ENCODE measurements around the gene COQ5.
"Not testable (repeated sequence)": the region's sequence is repeated elsewhere in the genome, so short reads cannot be mapped to it uniquely, and the experiment has no call there.

COQ5 gene, protein sequence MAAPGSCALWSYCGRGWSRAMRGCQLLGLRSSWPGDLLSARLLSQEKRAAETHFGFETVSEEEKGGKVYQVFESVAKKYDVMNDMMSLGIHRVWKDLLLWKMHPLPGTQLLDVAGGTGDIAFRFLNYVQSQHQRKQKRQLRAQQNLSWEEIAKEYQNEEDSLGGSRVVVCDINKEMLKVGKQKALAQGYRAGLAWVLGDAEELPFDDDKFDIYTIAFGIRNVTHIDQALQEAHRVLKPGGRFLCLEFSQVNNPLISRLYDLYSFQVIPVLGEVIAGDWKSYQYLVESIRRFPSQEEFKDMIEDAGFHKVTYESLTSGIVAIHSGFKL

DNA sequence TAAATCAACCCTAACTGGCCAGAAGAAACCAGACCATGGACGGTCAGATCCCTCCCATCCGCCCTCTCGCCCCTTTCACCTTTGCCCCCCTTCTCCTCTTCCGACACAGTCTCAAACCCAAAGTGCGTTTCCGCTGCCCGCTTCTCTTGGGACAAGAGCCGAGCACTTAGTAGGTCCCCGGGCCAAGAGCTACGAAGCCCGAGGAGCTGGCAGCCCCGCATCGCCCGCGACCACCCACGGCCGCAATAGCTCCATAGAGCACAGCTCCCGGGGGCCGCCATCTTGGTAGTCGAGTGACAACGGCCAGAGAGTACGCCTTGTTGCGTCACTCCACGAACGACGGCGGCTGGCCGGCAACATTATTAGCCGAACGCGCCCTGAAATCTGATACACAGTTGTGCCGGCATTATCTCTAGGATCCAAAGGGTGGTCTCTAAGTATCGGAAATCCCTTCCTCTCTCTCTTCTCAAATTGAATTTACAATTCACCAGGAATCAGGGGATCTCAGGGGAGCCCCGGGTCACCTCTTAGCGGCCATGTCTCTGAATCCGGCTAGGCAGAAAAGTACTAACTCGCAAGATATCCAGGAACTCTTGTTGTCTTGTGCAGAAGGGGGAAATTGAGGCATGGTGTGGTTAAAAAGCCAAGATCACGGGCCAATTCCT is at the start of gene COQ5:
TSS of gene COQ5 (minus strand) at position 298 of the 665 bp plus-strand sequence. CDS start at position 281, 17 bp downstream.
- DNase-seq: peak; percentile 80 to 82

DNA sequence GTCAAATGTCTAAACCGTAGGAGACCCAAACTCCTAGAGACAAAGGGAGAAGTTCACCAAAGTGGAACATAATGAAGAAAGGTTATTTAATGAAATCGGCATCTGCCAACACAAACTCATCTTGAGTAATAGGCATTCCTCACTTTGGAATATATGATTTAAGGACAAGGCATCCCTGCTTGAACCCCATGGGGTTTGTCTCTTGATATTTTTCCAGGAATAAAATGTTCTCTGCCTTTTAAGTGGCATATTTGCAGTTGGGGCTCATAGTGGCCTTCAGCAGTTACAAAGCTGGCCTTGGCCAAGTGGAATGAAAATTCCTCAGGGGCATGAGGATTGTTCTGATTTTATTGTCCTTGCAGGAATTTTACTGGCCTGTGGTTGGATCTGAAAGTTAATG is 45.1 kb upstream of the COQ5 start:
- DNase-seq: no peak

DNA sequence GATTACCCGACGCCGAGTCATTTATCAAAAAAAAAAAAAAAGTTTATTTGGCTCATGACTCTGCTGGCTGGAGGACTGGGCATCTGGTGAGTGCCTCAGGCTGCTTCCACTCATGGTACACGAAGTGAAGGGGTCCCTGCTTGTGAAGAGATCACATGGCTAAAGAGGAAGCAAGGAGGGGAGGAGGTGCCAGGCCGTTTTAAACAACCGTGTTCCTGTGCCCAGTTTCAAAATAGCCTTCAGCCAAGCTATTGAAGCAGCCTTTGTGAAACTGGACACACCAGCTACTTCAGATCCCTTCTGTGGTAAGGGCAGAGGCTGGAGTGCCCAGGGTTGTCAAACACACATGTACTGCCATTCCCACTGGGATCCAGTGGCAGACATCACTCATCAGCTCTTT is 44.6 kb upstream of the COQ5 start:
- no peak for DNase-seq

DNA sequence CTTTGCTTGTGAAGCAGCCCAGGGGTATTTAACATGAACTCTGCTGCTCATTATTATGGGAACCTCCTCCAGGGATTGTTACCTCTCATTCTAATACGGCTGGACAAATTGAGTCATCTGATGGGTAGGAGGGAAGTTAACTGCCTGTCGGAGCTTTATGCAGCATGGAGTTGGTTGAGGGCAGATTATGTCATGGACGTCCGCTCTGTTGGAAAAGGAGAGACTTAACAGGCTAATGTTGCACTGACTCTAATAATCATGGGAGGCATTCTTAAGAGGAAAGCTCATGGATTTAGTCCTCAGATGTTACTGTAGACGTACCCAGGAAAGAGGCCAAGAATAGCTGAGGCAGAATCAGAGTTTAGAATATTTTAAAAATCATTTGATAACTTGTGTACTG is 42.3 kb upstream of the COQ5 start:
- no peak for DNase-seq

DNA sequence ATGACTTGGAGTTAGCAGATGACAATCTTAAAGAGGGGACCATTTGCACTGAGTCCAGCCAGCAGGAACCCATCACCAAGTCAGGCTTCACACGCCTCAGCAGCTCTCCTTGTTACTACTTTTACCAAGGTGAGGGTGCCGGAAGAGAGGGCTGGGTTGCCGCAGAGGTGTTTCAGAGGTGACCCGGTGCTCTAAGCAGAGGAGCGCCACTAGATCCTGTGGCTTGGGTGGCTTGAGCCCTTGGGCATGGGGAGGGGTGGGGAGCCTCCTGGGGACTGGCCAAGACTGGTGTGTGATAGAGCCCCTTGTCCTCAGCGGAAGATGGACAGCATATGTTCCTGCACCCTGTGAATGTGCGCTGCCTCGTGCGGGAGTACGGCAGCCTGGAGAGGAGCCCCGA is 34.5 kb upstream of the COQ5 start:
- no peak for DNase-seq

DNA sequence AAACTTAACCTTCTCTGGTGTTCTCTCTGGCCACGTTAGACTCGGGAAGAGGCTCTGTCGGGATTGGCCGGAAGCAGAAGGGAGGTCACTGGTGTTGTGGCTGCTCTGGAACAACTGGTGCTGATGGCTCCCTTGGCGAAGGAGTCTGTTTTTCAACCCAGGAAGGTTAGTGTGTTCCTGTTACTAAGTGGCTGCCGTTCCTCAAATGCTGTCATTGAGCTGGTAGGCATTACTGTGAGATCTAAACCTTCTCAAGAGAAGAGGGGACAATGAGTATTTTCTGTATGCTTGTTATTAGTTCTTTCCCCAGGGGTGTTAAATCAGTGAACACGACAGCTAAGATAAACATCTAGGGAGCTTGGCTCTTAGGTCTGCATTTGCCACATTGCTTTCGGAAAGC is 33.9 kb upstream of the COQ5 start:
- no peak for DNase-seq

DNA sequence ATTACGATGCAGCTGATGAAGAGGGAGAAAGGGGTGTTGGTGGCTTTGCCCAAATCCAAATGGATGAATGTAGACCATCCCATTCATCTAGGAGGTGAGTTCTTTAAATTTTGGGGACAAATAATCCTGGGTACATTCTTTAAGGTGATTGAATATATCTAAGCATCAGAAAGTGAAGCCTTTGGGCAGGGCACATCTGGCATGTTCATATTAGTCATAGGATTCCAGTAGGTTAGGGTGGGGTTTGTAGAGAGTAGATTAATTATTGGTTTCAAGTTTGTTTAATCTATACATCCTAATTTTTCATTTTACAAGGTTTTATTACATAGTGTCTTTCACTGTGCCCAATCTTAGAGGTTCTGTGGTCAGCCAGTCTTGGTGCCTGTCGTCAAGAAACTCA is 28.6 kb upstream of the COQ5 start:
- DNase-seq: no peak

DNA sequence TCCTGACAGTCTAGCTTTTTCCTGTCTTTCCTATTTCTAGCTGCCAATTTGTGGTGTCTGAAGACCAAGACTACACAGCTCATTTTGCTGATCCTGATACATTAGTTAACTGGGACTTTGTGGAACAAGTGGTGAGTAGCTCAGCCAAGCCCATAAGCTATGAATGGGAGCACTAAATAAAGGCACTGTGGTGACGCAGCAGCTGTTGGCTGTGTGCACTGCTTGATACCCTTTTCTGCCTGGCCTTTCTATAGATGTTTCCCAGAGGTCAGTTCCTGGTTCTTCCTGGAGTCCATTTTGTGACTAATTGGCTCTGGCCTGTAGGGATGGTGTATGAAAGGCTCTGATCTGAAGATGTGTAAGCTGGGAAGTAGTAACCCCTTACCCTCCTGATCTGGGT is 25.7 kb upstream of the COQ5 start:
- no peak for DNase-seq

DNA sequence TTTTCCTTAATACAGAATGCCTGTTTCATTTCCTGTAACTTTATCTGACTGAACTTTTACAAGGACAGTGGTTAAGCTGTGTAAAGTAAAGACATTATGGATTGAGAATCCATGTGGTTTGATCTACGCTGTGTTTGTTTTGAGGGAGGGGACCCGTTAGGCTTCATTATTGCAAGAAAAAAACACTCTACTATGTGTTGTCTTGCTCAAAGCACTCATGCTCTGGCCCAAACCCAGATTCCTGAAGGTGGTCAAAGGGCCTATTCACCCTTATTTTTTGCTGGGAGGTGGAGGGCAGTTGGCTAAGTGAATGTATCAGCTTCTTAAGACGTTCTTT is 17.1 kb upstream of the COQ5 start:
- no peak for DNase-seq

DNA sequence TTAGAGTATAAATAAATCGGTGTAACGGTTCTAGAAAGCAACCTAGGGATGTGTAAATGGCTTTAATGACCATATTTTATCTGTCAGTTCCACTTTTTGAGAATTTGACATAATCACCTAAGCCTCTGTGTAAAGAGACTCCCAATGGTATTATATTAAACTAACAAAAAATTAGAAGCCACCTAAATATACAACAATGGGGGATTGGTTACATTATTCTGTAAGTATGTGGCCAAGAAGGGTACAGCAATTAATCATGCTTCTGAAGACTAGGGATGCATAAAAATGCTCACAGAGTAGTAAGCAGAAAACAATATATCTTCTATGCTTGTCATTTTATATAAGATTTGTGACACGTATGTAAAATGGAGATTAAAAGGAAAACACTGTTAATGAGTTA is 15.7 kb upstream of the COQ5 start:
- no peak for DNase-seq

DNA sequence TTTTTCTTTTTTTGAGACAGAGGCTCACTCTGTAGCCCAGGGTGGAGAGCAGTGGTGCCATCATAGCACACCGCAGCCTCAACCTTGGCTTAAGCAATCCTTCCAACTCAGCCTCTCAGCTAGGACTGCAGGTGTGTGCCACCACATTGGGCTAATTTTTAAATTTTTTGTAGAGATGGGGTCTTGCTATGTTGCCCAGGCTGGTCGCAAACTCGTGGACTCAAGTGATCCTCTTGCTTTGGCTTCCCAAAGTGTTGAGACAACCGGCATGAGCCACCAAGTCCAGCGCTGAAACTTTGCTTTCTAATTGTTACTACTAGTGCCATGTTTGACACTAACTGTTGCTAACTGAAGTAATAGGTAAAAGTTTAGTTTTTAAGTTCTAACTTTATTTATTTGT is 13.2 kb upstream of the COQ5 start:
- no peak for DNase-seq

DNA sequence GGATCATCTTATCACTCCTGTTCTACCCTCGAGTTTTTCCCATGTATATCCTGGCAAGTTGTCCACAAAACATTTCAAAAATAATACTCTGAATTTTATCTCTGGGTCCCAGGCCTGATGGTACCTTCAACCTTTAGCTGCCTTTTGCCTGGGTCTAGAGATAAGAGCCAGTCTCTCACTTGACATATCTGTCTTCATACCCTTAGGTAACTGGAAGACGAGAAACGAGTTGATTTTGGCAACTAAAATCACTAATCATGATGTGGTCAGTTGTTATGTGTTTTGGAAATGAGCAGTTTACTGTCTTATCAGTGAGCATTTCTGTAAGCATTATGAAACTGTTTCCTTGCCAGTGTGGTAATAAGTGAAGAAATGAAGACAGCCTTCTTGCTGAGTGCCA is 11.5 kb upstream of the COQ5 start:
- DNase-seq: no peak

DNA sequence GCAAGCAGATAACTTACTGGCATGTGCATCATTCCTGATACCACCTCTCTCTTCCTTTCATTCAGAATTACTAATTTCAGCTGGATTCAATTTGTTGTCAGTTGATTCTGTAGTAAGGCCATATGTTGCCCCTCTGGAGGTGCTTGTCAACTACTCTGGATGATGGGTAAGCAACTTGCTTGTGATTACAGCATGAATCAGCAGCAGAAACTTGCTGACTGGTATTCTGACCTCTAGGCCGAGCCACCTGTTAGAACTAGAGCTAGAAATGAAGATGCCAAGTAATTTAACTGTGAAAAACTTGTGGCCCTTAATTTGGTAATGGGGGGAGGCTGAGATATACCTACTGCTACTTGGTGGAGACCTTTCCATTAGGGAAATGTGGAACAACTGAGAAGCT is 10.3 kb upstream of the COQ5 start:
- DNase-seq: no peak

DNA sequence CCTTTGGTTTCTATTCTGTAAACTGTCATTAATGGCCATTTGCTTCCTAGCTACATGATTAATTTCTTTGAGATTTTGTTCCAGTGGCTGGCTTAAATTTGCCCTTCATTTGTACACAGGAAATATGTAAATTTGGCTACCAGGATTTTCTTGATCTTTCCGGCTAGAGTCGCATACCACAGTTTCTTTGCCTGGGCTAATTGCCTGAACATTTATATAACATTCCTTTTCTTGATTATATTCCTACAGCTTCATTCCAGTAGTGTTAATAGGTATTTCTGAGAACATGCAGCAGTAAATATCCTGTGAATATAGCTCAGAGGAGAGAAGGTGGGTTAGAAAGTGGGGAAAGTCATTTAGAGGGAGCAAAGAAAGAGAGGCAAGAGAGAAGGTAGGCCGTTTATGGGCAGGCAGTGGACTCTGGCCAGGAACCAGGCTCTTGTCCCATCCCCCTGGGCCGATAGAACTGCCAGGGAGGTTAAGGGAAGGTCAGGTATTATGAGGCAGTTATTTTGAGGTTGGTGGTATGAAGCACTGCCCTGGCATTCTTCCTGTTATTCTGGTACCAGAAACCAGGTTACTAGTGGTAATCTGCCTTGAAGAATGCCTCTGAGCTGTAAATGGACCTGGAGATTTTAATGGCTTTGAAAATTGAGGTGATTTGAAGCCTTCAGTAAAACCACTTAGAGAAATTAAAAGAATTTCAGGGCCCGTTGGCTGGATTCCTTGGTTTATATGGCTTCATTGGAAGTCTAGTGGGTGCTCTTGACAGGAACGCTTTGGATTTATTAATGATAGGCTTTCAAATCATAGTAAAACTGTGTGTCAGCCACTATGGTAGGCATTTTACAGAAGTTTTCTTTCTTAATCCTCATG is 9.6 kb upstream of the COQ5 start:
- no peak for DNase-seq

DNA sequence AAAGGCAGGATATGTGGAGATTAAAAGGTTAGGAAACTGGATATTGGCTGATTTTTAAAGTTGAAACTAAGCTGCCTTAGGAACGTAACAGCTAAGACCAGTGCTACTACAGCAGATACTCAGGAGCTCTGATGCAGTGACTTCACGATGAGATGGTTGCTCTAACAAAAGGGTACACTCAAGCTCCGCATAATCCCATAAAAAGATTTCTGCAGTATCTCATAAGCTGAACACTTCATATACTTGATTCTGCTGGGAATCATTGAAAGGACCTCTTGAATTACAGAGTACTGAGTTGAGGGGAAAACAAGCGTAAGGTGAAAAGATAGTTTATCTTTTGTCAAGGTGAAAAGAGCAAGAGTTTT is 8.9 kb upstream of the COQ5 start:
- DNase-seq: no peak

DNA sequence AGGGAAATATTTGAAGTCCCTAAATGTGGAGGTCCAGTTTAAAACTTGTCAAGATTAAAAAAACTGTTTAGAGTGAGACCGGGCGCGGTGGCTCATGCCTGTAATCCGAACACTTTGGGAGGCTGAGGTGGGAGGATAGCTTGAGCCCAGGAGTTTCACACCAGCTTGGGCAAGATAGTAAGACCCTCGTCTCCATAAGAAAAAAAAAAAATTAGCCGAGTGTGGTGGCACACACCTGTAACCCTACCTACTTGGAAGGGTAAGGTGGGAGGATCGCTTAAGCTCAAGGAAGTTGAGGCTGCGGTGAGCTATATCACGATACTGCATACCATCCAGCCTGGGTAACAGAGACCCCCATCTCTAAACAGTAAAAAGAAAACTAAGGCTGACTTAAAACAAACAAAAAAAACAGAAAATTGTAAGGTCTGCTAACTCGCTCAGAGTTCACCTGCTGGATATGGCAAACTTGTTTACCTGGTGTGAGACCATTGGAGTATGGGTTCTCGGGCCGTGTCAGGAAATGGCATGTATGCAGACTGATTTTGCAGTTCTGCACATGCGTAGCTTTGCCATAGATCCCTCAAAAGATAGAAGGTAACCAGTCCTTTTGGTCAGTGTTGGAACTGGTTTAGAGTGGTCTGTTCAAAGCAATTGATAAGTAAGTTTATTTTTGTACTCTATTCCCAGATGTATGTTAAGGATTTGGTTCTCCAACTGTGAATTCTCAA is 7.3 kb upstream of the COQ5 start:
- DNase-seq: no peak

DNA sequence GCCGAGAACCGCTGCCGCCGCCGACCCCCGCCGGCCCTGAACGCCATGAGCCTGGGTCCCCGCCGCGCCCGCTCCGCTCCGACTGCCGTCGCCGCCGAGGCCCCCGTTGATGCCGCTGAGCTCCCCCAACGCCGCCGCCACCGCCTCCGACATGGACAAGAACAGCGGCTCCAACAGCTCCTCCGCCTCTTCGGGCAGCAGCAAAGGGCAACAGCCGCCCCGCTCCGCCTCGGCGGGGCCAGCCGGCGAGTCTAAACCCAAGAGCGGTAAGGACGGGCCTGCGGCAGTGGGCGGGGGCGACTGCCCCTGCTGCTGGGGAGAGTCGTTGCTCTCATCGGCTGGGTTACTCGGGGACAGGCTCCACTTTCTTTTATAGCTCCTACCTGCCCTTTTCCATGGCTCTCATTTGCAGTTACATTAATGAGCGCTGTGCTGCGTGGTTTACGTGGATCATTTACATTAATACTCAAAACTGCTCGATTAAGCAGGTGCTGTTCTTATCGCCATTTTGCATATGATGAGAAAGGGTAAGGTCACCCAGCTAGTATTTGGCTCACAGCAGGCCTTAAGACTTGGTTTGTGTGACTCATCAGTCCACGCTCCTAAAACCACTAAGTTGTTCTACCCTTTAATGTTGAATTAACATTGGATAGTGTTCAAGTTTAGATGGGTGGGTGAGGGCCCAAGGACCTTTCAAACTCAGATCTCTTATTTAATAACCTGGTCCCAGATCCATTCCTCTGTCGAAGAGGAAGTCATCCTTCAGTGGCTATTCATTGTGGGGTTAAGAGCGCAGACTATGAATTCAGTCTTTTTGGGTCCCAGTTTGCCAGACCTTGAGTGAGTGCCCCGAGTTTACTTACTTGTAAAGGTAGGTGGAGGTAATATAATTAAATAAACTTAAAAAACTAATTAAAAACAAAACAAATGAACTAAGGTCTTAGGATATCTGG is 6.0 kb upstream of the COQ5 start:
- peak; percentile 29 to 39 for DNase-seq

DNA sequence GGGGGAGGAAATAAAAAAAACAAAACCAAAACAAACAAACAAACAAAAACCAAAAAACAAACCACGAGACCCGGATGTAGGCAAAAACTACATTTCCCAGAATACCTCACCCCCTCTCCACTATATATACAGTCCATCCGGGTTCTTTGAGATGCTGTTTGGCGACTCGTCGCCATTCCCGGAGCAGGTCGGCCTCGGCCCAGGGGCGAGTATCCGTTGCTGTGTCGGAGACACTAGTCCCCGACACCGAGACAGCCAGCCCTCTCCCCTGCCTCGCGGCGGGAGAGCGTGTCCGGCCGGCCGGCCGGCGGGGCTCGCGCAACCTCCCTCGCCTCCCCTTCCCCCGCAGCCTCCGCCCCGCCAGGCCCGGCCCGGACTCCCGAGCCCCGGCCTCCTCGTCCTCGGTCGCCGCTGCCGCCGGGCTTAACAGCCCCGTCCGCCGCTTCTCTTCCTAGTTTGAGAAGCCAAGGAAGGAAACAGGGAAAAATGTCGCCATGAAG is 5.3 kb upstream of the COQ5 start, which contains the start of gene RNF10:
TSS of gene RNF10 (plus strand) at position 154 of the 500 bp plus-strand sequence. CDS start 456 bp downstream, outside the sequence.
- DNase-seq: peak; percentile 57 to 60

DNA sequence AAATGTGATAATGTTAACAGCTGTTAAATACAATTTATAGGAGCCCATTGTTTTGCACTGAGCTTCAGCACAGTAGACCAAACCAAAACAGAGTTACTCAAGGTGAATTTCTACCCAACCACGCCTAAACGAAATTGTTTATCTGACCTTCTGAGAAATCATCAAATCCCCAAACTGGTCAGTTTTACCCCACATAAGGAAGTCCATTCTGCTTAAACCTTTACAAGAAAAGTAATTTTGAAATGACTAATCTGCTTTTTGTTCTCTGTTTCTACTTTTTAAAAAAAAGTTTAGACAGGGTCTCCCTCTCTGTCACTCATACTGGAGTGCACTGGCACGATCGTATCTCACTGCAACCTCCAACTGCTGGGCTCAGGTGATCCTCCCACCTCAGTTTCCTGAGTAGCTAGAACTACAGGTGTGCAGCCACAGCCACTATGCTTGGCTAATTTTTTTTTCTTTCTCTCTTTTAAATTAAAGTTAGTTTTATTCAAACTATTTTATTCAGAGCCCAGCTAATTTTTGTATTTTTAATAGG is 3.8 kb upstream of the COQ5 start:
- DNase-seq: no peak

DNA sequence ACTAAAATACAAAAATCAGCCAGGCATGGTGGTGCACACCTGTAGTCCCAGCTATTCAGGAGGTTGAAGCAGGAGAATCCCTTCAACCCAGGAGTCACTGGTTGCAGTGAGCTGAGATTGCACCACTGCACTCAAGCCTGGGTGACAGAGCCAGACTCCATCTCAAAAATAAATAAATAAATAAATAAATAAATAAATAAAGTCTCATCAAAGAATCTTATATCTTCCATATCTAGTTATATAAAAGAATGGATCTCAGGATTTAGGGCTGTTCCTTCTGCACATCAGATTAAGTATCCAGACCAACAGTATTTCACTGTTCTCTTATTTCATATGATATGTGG is 1.4 kb upstream of the COQ5 start:
- not testable (repeated sequence) for DNase-seq

DNA sequence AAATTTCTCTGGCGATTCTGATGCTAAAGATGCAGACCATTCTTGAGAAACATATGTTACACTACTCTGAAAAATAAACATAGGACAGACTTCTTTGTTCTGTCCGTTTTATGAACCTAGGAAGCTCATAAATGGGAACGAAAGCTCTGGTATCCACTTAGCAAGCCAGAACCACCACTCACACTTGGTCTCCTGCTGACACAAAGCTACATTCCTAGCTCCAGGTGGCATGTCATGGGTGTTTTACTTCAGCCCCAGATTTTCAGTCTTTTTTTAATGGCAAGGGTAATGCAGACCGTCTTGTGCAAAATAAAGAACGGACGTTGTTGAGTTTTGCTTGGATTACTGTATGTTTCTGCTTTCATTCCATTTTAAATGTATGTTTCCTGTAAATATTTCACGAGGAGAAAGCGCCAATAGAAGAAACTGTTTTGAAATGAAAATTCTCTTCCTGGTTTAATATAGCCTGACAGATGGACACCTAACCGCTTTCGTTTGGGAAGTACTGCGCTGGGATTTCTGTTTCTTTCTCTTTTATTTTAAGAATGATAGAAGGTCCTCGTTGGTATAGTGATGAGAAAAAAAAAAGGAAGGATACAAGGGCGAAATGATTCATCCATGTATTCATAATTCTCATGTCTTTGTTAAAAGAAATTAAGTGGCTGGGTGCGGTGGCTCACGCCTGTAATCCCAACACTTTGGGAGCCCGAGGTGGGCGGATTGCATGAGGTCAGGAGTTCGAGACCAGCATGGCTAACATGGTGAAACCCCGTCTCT is 871 bp upstream of the COQ5 start:
- DNase-seq: no peak

All from activated CD4-positive, alpha-beta T cell treated with anti-CD3 and anti-CD28 coated beads, Interleukin-2, amount 50 U/mL, for 4 hours (primary cell).